ENCODE results near the gene USP44. TPM values are rescaled to one million over a fixed set of nuclear protein-coding genes. Genes with fewer than 3 reads are reported as not detected.

Gene USP44
- total RNA-seq, 1 experiment from 2014 or later, result 0.17 TPM

DNA sequence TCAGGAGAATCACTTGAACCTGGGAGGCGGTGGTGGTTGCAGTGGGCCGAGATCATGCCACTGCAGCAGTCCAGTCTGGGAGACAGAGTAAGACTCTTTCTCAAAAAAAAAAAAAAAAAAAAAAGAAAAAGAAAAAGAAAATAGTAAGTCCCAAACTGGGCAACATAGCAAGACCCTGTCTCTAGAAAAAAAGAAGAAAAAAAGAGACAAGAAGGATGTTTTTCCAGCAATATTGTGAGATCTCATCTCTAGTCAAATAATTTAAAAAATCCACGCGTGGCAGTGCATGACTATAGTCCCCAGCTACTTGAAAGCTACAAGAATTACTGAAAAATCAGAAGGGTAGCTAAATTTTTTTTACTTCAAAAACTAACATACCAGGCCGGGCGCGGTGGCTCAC is 8.0 kb downstream of the USP44 start:
- DNase-seq (ENCODE audit: low read depth, low spot score), result no peak
- Histone ChIP-seq H3K9me3 (ENCODE audit: control insufficient read depth in 1 of 2, insufficient read depth in 1 of 2, low read depth in 1 of 2, low read length in 2 of 2) (no peaks in the 10 kb centered on the region; a peak in 1 of 4 replicates), H3K27ac (ENCODE audit: low read depth, low read length) (no peak overlapping the region), H3K9ac (ENCODE audit: low read length) (no peak overlapping the region), H4K20me1 (ENCODE audit: insufficient read depth) (no peaks in the 10 kb centered on the region), H3K4me1 (ENCODE audit: control insufficient read depth in 1 of 2, insufficient read depth in 2 of 2, low read length in 2 of 2) (no peaks in the 10 kb centered on the region), H3K4me3 (replicated peaks in 1 of 2; ENCODE audit: low read depth in 1 of 2, low read length in 2 of 2) (no peak overlapping the region), H3K36me3 (ENCODE audit: control insufficient read depth in 1 of 2, insufficient read depth in 2 of 2, low read length in 2 of 2) (no peaks in the 10 kb centered on the region), H2AFZ (ENCODE audit: low read depth, low read length, poor library complexity, severe bottlenecking) (no peak overlapping the region), H3K9me2 (ENCODE audit: insufficient read depth) (no peaks in the 10 kb centered on the region), H3K4me2 (ENCODE audit: low read length) (no peak overlapping the region), H3K79me2 (ENCODE audit: insufficient read depth, low read length) (no peaks in the 10 kb centered on the region), H3K27me3 (ENCODE audit: insufficient read depth, low read length) (no peaks in the 10 kb centered on the region)
- ChIA-PET POLR2A (no interaction called here), CTCF (interaction anchor here (1.4 kb wide), 1 partner anchor 9 kb away, joined by 4 read pairs; no protein-coding TSS in a partner anchor), RAD21 (ENCODE audit: low non-redundant PET in 1 of 2, low total read pairs in 2 of 2, uncharacterized antibody in 2 of 2, unreplicated experiment in 2 of 2) (no interaction called here)
- BruUV-seq (replicated peaks), result no TSS peak
- no peak for TF ChIP-seq ZFX (IDR thresholded peaks at IDR 0.05)
- TF ChIP-seq ZNF274 (IDR thresholded peaks at IDR 0.05; ENCODE audit: low read depth, low read length), result no peak
- no peak for TF ChIP-seq JUND (IDR thresholded peaks at IDR 0.05)
- no peak for TF ChIP-seq EZH2phosphoT487 (IDR thresholded peaks at IDR 0.05; ENCODE audit: borderline replicate concordance)
- no peak for TF ChIP-seq SRF (IDR thresholded peaks at IDR 0.05; ENCODE audit: low read depth)
- TF ChIP-seq, protein P1, sequence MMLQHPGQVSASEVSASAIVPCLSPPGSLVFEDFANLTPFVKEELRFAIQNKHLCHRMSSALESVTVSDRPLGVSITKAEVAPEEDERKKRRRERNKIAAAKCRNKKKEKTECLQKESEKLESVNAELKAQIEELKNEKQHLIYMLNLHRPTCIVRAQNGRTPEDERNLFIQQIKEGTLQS (IDR thresholded peaks at IDR 0.05), result no peak
- TF ChIP-seq, protein P2, sequence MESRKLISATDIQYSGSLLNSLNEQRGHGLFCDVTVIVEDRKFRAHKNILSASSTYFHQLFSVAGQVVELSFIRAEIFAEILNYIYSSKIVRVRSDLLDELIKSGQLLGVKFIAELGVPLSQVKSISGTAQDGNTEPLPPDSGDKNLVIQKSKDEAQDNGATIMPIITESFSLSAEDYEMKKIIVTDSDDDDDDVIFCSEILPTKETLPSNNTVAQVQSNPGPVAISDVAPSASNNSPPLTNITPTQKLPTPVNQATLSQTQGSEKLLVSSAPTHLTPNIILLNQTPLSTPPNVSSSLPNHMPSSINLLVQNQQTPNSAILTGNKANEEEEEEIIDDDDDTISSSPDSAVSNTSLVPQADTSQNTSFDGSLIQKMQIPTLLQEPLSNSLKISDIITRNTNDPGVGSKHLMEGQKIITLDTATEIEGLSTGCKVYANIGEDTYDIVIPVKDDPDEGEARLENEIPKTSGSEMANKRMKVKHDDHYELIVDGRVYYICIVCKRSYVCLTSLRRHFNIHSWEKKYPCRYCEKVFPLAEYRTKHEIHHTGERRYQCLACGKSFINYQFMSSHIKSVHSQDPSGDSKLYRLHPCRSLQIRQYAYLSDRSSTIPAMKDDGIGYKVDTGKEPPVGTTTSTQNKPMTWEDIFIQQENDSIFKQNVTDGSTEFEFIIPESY (IDR thresholded peaks at IDR 0.05; ENCODE audit: extremely low read depth, insufficient replicate concordance, low read length), result no peak
- TF ChIP-seq CBX3 (IDR thresholded peaks at IDR 0.05; ENCODE audit: low read depth), result no peak
- TF ChIP-seq TCF7L2 (IDR thresholded peaks at IDR 0.05; ENCODE audit: borderline replicate concordance, extremely low read depth, insufficient read depth, insufficient read length), result no peak
- TF ChIP-seq EGR1 (IDR thresholded peaks at IDR 0.05; ENCODE audit: low read depth), result no peak
- TF ChIP-seq POLR2AphosphoS5 (IDR thresholded peaks at IDR 0.05; ENCODE audit: low read depth, low read length), result no peak
- no peak for TF ChIP-seq FOSL1 (IDR thresholded peaks at IDR 0.05; ENCODE audit: low read depth)
- TF ChIP-seq SP1 (IDR thresholded peaks at IDR 0.05; ENCODE audit: low read depth), result no peak
- TF ChIP-seq, protein P3, sequence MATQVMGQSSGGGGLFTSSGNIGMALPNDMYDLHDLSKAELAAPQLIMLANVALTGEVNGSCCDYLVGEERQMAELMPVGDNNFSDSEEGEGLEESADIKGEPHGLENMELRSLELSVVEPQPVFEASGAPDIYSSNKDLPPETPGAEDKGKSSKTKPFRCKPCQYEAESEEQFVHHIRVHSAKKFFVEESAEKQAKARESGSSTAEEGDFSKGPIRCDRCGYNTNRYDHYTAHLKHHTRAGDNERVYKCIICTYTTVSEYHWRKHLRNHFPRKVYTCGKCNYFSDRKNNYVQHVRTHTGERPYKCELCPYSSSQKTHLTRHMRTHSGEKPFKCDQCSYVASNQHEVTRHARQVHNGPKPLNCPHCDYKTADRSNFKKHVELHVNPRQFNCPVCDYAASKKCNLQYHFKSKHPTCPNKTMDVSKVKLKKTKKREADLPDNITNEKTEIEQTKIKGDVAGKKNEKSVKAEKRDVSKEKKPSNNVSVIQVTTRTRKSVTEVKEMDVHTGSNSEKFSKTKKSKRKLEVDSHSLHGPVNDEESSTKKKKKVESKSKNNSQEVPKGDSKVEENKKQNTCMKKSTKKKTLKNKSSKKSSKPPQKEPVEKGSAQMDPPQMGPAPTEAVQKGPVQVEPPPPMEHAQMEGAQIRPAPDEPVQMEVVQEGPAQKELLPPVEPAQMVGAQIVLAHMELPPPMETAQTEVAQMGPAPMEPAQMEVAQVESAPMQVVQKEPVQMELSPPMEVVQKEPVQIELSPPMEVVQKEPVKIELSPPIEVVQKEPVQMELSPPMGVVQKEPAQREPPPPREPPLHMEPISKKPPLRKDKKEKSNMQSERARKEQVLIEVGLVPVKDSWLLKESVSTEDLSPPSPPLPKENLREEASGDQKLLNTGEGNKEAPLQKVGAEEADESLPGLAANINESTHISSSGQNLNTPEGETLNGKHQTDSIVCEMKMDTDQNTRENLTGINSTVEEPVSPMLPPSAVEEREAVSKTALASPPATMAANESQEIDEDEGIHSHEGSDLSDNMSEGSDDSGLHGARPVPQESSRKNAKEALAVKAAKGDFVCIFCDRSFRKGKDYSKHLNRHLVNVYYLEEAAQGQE (IDR thresholded peaks at IDR 0.05; ENCODE audit: low read depth), result no peak
- ATAC-seq, result no peak
- intact Hi-C loops (cut with micrococcal nuclease), result no loop called here
